CD14-positive monocyte (primary cell): ENCODE results near the gene TTC38. TPM values are rescaled to one million over a fixed set of nuclear protein-coding genes. Genes with fewer than 3 reads are reported as not detected.

Experiments
- DNase-seq, 3 donors: peaks; one replicate each; pipeline ENCODE4 v3.0.0-alpha.2; 2011 to 2022
- H2AFZ ChIP-seq: 2 replicates; pipeline ENCODE4 v1.6.0; 2012; ENCODE audit warnings: mild to moderate bottlenecking, low read depth, low read length, inconsistent platforms; ENCODE audit not compliant: insufficient read depth, poor library complexity, severe bottlenecking
- H3K27ac ChIP-seq, 2 donors: 1 replicate in 1 of 2; 2 replicates in 1 of 2; pipeline ENCODE4 v1.5.1; 2012 to 2013; ENCODE audit warnings: low read length in 2 of 2, control low read depth in 1 of 2, inconsistent platforms in 1 of 2, low read depth in 1 of 2, mild to moderate bottlenecking in 1 of 2
- H3K27me3 ChIP-seq, 2 donors: one replicate each; pipeline versions ENCODE4 v1.6.0 to v1.6.1; 2011 to 2013; ENCODE audit warnings: low read length in 2 of 2; ENCODE audit not compliant: control insufficient read depth in 2 of 2, insufficient read depth in 2 of 2
- H3K36me3 ChIP-seq, 2 donors: replicated peaks in 1 of 2; 1 replicate in 1 of 2; 2 replicates in 1 of 2; pipeline versions ENCODE4 v1.5.1 to v1.6.1; 2012 to 2013; ENCODE audit warnings: low read length in 2 of 2, control low read depth in 1 of 2, inconsistent platforms in 1 of 2, mild to moderate bottlenecking in 1 of 2; ENCODE audit not compliant: insufficient read depth in 2 of 2, control insufficient read depth in 1 of 2
- H3K4me1 ChIP-seq, 2 donors: 1 replicate in 1 of 2; 2 replicates in 1 of 2; pipeline versions ENCODE4 v1.5.1 to v1.6.1; 2012 to 2013; ENCODE audit warnings: low read length in 2 of 2, control low read depth in 1 of 2, inconsistent platforms in 1 of 2, mild to moderate bottlenecking in 1 of 2, moderate library complexity in 1 of 2; ENCODE audit not compliant: insufficient read depth in 2 of 2, control insufficient read depth in 1 of 2
- H3K4me2 ChIP-seq: replicated peaks from 2 replicates; pipeline ENCODE3; 2012; ENCODE audit warnings: low read length, moderate library complexity, mild to moderate bottlenecking; ENCODE audit not compliant: poor library complexity, severe bottlenecking; ENCODE audit errors: extremely low read depth
- H3K4me3 ChIP-seq, 3 experiments: fragments of 200-600 bp in 1 of 3; sonication (generic) in 1 of 3; replicated peaks in 1 of 3; 1 replicate in 2 of 3; 2 replicates in 1 of 3; pipeline ENCODE4 v1.5.1; 2011 to 2013; ENCODE audit warnings: low read length in 3 of 3, mild to moderate bottlenecking in 3 of 3, control low read depth in 2 of 3, low read depth in 2 of 3, inconsistent platforms in 1 of 3, moderate library complexity in 1 of 3
- H3K79me2 ChIP-seq: 2 replicates; pipeline ENCODE4 v1.6.0; 2012; ENCODE audit warnings: mild to moderate bottlenecking, control low read depth, inconsistent platforms, low read length, moderate library complexity; ENCODE audit not compliant: insufficient read depth
- H3K9ac ChIP-seq: 2 replicates; pipeline ENCODE4 v1.6.0; 2017; ENCODE audit warnings: low read length, mild to moderate bottlenecking; ENCODE audit not compliant: insufficient read depth, poor library complexity, severe bottlenecking
- H3K9me3 ChIP-seq, 2 donors: replicated peaks in 1 of 2; 1 replicate in 1 of 2; 2 replicates in 1 of 2; pipeline versions ENCODE4 v1.5.1 to v1.6.1; 2012 to 2013; ENCODE audit warnings: low read length in 2 of 2, control low read depth in 1 of 2; ENCODE audit not compliant: control insufficient read depth in 1 of 2, insufficient read depth in 1 of 2
- H4K20me1 ChIP-seq: 2 replicates; pipeline ENCODE4 v1.6.0; 2012; ENCODE audit warnings: mild to moderate bottlenecking, low read length, control low read depth, moderate library complexity; ENCODE audit not compliant: insufficient read depth
- H3K27ac Mint-ChIP-seq, 7 donors: one replicate each; pipeline ENCODE4 v1.8.0; 2020; ENCODE audit warnings: mild to moderate bottlenecking in 7 of 7, mixed read lengths in 7 of 7, moderate library complexity in 6 of 7, inconsistent platforms in 2 of 7
- H3K27me3 Mint-ChIP-seq, 3 donors: one replicate each; pipeline ENCODE4 v1.8.0; 2021 to 2022; ENCODE audit warnings: low read depth in 3 of 3, mild to moderate bottlenecking in 3 of 3, mixed read lengths in 3 of 3, moderate library complexity in 3 of 3, inconsistent platforms in 1 of 3
- H3K36me3 Mint-ChIP-seq, 2 donors: one replicate each; pipeline ENCODE4 v1.8.0; 2020; ENCODE audit warnings: mixed read lengths in 2 of 2, inconsistent platforms in 1 of 2, mild to moderate bottlenecking in 1 of 2
- H3K4me1 Mint-ChIP-seq: one replicate; pipeline ENCODE4 v1.8.0; 2020; ENCODE audit warnings: mild to moderate bottlenecking, mixed read lengths
- H3K4me3 Mint-ChIP-seq, 2 donors: one replicate each; pipeline ENCODE4 v1.8.0; 2020; ENCODE audit warnings: mild to moderate bottlenecking in 2 of 2, mixed read lengths in 2 of 2, moderate library complexity in 1 of 2
- H3K9me3 Mint-ChIP-seq, 7 donors: one replicate each; pipeline ENCODE4 v1.8.0; 2020 to 2022; ENCODE audit warnings: mixed read lengths in 7 of 7, mild to moderate bottlenecking in 6 of 7, moderate library complexity in 6 of 7, inconsistent platforms in 2 of 7
- CTCF ChIP-seq: fragments of 200-600 bp; IDR thresholded peaks from one replicate; pipeline ENCODE4 v1.8.0; 2022; ENCODE audit warnings: antibody characterized with exemption, mild to moderate bottlenecking
- WGBS: methylation state at CpG from one replicate; pipeline ENCODE4 v1.1.5; 2013; ENCODE audit warnings: missing lambda C conversion rate; ENCODE audit not compliant: insufficient coverage; 5-methylcytosine and 5-hydroxymethylcytosine counted together
- intact Hi-C, 2 donors: fragments of 100-400 bp; cut with micrococcal nuclease; formaldehyde crosslinking; loops; one replicate each; pipeline versions ENCODE4 v1.15.0 to v1.15.1; 2023
- polyA plus RNA-seq, 3 donors: library from polyadenylated mRNA; depleted of rRNA in 1 of 3; unstranded in 2 of 3; stranded (reverse) in 1 of 3; fragments of 300-500 nt in 2 of 3; fragments of >200 nt in 1 of 3; fragmentation: Illumina TruSeq in 2 of 3; gene quantifications; 1 replicate in 2 of 3; 2 replicates in 1 of 3; pipeline ENCODE4 v1.2.3, GENCODE V29; 2012 to 2021

The TTC38 gene
- polyA plus RNA-seq, 3 donors: 14.7 to 22.5 (median 17.0) TPM

- Histone ChIP-seq H3K27ac (no peak overlapping the region), H3K36me3 (peaks cover 24 to 50% of the 10 kb centered on the region in 2 donors), H3K4me2 (no peak overlapping the region), H2AFZ (no peak overlapping the region), H3K27me3 (no peaks in the 10 kb centered on the region), H3K9ac (no peak overlapping the region), H4K20me1 (no peaks in the 10 kb centered on the region), H3K4me3 (no peak overlapping the region), H3K9me3 (peaks cover 0 to 9% of the 10 kb centered on the region in 2 donors), H3K4me1 (peaks cover 32 to 39% of the 10 kb centered on the region in 2 donors), H3K79me2 (no peaks in the 10 kb centered on the region)
- no peak overlapping the region for H3K4me3 Mint-ChIP-seq
- intact Hi-C loops: no loop called here
- H3K9me3 Mint-ChIP-seq: peaks cover 5 to 11% (median 8%) of the 10 kb centered on the region in 7 donors
- peak overlapping the region in 1 of 7 donors; percentile 15 for H3K27ac Mint-ChIP-seq
- peaks cover 0 to 1% (median 1%) of the 10 kb centered on the region in 3 donors for H3K27me3 Mint-ChIP-seq
- TF ChIP-seq CTCF: no peak
- peaks cover 36% of the 10 kb centered on the region for H3K4me1 Mint-ChIP-seq
- H3K36me3 Mint-ChIP-seq: peaks cover 56 to 66% of the 10 kb centered on the region in 2 donors
- no peak for DNase-seq
- WGBS: 94% methylated on average over 31 of the region's 33 CpGs
Measured at GRCh38 chr22:46289244-46289891, 21.6 kb downstream of the TTC38 start.

DNA sequence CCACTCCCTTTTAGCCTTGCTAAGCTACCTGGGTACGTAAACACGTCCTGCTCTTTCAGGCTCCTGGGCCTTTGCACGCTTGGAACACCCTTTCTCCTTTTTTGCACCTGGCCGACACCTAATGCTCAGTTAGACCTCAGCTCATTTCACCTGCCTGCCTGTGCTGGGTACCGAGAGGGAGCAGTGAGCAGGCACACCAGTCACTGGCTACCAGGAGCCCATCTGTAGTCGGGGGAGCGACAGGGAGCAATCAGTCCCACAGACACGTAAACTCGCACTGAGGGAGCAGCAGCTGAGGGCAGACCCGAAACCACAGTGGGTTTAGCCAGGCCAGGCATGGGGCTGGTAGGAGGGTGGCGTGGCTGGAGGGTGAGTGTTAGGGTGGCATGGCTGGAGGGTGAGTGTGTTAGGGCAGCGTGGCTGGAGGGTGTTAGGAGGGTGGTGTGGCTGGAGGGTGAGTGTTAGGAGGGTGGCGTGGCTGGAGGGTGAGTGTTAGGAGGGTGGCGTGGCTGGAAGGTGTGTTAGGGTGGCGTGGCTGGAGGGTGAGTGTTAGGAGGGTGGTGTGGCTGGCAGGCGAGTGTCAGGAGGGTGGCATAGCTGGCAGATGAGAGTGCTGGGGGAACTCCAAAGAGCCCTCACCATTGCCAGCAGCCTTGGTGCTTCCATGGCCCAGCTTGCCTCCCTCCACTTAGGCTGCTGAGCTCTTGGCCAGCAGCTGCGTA is 22.5 kb downstream of the TTC38 start:
- Mint-ChIP-seq H3K27me3 (peaks cover 0 to 1% (median 1%) of the 10 kb centered on the region in 3 donors), H3K36me3 (peaks cover 49 to 57% of the 10 kb centered on the region in 2 donors), H3K27ac (peak overlapping the region in 2 of 7 donors; percentile 80 to 81), H3K4me3 (no peak overlapping the region), H3K9me3 (peaks cover 5 to 11% (median 8%) of the 10 kb centered on the region in 7 donors), H3K4me1 (peaks cover 42% of the 10 kb centered on the region)
- Histone ChIP-seq H3K4me2 (no peak overlapping the region), H3K9ac (no peak overlapping the region), H3K9me3 (peaks cover 0 to 9% of the 10 kb centered on the region in 2 donors), H2AFZ (no peak overlapping the region), H3K36me3 (peaks cover 17 to 41% of the 10 kb centered on the region in 2 donors), H3K27me3 (no peaks in the 10 kb centered on the region), H3K4me1 (peaks cover 34 to 39% of the 10 kb centered on the region in 2 donors), H3K27ac (no peak overlapping the region), H3K4me3 (no peak overlapping the region), H4K20me1 (no peaks in the 10 kb centered on the region), H3K79me2 (no peaks in the 10 kb centered on the region)
- 98% methylated on average over 15 of the region's 17 CpGs for WGBS
- DNase-seq: no peak
- TF ChIP-seq CTCF: no peak
- intact Hi-C loops: loop anchor here (5.0 to 10.0 kb wide), 3 partner anchors 168 to 295 kb away; no protein-coding TSS in a partner anchor
